ENCODE data around the gene ZBED1.

DNA sequence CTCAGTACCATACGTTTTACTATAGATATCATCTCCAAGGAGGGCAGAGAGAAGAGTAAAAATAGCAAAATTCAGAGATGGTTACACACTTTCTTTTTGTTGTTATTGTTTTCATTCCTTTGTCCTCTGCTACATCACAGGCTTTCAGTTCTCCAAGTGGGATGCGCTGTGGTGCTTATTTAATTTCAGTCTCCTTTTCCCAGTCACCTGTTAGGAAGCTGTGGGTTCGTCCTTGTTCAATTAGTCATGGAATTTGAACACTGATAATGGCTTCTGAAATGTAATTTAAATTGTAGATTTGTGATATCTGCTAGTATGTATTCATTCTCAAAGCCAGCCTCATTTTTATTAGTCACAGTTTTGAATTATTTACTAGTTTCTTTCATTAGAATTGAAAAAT is 38.8 kb upstream of the ZBED1 start:
- TF ChIP-seq ZNF263 (CRISPR knock-in tag; IDR thresholded peaks at IDR 0.05; ENCODE audit: low read depth) (no peak), GABPB1 (CRISPR knock-in tag; IDR thresholded peaks at IDR 0.05) (no peak), RELA (CRISPR knock-in tag; IDR thresholded peaks at IDR 0.05; ENCODE audit: borderline replicate concordance) (no peak)
- TF ChIP-seq, protein P1, sequence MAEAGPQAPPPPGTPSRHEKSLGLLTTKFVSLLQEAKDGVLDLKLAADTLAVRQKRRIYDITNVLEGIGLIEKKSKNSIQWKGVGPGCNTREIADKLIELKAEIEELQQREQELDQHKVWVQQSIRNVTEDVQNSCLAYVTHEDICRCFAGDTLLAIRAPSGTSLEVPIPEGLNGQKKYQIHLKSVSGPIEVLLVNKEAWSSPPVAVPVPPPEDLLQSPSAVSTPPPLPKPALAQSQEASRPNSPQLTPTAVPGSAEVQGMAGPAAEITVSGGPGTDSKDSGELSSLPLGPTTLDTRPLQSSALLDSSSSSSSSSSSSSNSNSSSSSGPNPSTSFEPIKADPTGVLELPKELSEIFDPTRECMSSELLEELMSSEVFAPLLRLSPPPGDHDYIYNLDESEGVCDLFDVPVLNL (CRISPR knock-in tag; IDR thresholded peaks at IDR 0.05; ENCODE audit: borderline replicate concordance, low read depth): no peak
- TF ChIP-seq, protein P2, sequence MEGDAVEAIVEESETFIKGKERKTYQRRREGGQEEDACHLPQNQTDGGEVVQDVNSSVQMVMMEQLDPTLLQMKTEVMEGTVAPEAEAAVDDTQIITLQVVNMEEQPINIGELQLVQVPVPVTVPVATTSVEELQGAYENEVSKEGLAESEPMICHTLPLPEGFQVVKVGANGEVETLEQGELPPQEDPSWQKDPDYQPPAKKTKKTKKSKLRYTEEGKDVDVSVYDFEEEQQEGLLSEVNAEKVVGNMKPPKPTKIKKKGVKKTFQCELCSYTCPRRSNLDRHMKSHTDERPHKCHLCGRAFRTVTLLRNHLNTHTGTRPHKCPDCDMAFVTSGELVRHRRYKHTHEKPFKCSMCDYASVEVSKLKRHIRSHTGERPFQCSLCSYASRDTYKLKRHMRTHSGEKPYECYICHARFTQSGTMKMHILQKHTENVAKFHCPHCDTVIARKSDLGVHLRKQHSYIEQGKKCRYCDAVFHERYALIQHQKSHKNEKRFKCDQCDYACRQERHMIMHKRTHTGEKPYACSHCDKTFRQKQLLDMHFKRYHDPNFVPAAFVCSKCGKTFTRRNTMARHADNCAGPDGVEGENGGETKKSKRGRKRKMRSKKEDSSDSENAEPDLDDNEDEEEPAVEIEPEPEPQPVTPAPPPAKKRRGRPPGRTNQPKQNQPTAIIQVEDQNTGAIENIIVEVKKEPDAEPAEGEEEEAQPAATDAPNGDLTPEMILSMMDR (IDR thresholded peaks at IDR 0.05): no peak
- TF ChIP-seq, protein P3, sequence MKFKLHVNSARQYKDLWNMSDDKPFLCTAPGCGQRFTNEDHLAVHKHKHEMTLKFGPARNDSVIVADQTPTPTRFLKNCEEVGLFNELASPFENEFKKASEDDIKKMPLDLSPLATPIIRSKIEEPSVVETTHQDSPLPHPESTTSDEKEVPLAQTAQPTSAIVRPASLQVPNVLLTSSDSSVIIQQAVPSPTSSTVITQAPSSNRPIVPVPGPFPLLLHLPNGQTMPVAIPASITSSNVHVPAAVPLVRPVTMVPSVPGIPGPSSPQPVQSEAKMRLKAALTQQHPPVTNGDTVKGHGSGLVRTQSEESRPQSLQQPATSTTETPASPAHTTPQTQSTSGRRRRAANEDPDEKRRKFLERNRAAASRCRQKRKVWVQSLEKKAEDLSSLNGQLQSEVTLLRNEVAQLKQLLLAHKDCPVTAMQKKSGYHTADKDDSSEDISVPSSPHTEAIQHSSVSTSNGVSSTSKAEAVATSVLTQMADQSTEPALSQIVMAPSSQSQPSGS (CRISPR knock-in tag; IDR thresholded peaks at IDR 0.05; ENCODE audit: borderline replicate concordance, low read depth): no peak
- TF ChIP-seq, protein P4, sequence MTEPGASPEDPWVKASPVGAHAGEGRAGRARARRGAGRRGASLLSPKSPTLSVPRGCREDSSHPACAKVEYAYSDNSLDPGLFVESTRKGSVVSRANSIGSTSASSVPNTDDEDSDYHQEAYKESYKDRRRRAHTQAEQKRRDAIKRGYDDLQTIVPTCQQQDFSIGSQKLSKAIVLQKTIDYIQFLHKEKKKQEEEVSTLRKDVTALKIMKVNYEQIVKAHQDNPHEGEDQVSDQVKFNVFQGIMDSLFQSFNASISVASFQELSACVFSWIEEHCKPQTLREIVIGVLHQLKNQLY (CRISPR knock-in tag; IDR thresholded peaks at IDR 0.05): no peak
